HG03135 (cell line): ENCODE measurements around the gene OCEL1.
A peak's percentile ranks its signal among the peaks of the same experiment; 100 is the strongest.
"Not testable (repeated sequence)": the region's sequence is repeated elsewhere in the genome, so short reads cannot be mapped to it uniquely, and the experiment has no call there.

Source experiments
- ATAC-seq: cut with Tn5 transposase; IDR thresholded peaks from one replicate; pipeline ENCODE4 v1.9.1; 2021; ENCODE audit warnings: mild to moderate bottlenecking, moderate library complexity; ENCODE audit not compliant: unreplicated experiment

OCEL1 gene, protein sequence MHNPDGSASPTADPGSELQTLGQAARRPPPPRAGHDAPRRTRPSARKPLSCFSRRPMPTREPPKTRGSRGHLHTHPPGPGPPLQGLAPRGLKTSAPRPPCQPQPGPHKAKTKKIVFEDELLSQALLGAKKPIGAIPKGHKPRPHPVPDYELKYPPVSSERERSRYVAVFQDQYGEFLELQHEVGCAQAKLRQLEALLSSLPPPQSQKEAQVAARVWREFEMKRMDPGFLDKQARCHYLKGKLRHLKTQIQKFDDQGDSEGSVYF

DNA sequence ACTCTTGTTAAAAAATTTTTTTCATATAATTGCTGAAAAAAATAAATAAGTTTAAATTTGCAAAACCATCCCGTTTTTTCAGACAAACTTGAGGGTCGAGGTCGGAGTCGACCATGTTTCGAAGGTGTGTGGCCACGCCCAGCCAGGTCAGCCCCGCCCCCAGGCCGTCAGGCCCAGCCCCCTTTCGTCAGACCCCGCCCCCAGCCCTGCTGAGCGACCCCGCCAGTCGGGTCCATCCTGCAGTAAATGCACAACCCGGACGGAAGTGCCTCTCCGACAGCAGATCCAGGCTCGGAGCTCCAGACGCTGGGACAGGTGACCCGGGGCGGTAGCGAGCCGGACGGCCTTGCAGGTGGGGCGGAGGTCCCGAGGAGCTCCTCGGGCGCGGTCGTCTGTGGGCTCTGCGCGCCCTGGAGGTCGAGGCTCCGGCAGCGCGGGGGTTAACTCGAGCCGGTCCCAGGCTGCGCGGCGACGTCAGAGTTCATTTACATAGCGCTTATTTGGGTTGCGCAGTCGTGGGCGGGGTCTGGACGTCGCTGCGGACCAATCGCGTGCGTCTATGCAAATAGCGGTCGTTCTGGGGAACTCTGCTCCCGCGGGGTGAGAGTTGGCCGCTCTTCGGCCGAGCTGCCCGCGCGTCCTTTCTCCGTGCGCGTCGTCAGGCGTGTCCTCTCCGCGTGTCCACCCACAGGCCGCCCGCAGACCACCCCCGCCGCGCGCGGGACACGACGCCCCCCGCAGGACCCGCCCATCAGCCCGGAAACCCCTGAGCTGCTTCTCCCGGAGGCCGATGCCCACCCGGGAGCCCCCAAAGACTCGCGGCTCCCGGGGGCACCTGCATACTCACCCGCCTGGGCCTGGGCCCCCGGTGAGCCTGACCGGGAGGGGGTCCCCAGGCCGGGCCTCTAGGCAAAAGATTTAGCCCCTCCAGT, at the start of gene OCEL1:
TSS of gene OCEL1 (plus strand) at position 225 of the 932 bp plus-strand sequence. CDS start at position 247, 22 bp downstream.
- peak; percentile 94 for ATAC-seq

DNA sequence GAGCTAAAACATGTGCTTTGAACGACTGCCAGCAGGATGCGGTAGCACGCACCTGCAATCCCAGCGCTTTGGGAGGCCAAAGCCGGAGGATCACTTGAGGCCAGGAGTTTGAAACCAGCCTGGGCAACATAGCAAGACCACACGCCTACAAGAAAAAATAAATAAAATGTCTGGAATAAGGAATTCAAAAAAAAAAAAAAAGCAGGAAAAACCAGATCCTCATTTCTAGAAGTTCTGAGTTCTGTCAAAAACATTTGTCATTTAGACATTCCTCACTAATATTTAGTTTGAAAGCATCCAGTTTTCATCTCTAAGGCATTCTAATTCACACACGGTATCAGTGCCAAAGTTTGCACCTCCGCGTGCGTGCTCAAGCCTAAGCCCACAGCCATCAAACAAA, 47.7 kb upstream of the OCEL1 start:
- no peak for ATAC-seq

DNA sequence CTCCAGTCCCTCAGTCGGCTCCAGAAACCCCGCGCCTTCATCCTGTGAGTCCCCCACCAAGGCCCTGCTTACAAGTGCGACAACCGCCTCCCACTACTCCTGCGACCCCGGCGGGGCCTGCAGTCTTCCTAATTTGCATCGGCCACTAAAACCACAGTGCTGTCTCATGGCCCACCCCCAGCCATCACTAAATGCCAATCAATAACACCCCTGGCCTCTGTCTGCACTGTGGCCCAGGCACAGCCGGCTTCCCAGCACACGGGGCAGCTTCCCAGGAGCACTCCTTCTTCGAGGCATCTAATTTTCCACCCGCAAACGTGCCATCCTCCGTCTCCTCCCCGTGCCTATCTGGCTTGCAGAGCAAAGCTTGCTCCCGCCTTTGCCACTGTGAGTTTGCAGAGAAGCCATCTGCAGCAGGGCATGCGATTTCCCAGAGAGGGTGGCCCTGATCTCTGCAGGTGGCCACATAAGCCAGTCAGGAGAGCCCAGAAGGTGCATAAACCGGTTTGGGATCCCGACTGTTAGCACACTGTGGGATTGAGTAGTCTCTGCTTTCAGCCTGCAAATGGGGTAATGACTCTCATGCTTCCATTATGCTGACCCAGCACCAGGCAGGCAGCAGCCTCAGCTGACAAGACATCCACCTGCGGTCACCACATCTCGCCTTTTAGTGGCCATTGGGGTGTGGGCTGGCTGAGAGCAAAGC, 44.9 kb upstream of the OCEL1 start:
- no peak for ATAC-seq

DNA sequence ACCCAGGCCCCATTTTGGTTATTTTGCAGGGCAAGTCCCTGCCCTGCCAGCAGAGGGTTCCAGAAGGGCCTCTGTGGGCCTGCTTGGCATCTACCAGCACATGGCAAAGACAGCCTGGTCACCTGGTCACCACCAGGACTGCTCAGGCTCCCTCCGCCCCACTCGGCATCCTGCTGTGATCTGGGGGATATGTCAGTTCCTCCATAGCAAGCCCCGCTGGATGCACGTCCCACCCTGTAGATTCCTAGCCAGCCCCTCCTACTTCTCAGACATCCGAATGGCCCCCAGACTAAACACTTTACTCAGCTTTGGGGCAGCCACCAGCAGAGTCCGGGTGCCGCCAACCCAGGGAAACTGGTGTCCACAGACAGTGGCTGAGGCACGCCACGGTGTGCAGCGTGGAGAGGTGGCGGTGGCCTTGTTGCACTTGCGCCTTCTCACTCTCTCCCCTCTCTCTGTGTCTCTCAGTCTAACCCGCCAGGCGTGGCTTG, 42.7 kb upstream of the OCEL1 start:
- ATAC-seq, result no peak

- ATAC-seq, result no peak
Measured at GRCh38 chr19:17183858-17184321, 42.1 kb upstream of the OCEL1 start.

- ATAC-seq, result no peak
Measured at GRCh38 chr19:17184371-17184841, 41.6 kb upstream of the OCEL1 start.

- ATAC-seq, result no peak
Measured at GRCh38 chr19:17185590-17185989, 40.4 kb upstream of the OCEL1 start.

GRCh38 chr19:17191736-17192135, 34.3 kb upstream of the OCEL1 start:
- not testable (repeated sequence) for ATAC-seq

DNA sequence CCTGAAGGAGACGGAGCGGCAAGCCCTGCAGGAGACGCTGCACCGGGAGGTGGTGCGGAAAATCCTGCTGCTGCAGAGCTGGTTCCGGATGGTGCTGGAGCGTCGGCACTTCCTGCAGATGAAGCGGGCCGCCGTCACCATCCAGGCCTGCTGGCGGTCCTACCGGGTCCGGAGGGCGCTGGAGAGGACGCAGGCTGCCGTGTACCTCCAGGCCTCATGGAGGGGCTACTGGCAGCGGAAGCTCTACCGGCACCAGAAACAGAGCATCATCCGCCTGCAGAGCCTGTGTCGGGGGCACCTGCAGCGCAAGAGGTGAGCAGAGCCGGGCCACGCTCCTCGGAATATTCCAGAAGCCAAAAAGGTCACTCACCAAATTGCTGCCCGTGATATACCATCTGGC, 33.3 kb upstream of the OCEL1 start:
- no peak for ATAC-seq

DNA sequence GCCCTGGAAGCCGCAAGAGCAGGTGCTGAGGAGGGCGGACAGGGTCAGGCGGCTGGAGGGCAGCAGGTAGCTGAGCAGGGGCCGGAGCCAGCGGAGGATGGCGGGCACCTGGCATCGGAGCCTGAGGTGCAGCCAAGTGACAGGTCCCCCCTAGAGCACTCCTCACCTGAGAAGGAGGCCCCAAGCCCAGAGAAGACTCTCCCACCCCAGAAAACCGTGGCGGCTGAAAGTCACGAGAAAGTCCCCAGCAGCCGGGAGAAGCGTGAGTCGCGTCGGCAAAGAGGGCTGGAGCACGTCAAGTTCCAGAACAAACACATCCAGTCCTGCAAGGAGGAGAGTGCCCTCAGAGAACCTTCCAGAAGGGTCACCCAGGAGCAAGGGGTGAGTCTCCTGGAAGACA, 31.4 kb upstream of the OCEL1 start:
- ATAC-seq, result no peak

- ATAC-seq, result no peak
Measured at GRCh38 chr19:17195106-17195505, 30.9 kb upstream of the OCEL1 start.

GRCh38 chr19:17196610-17197009, 29.4 kb upstream of the OCEL1 start:
- ATAC-seq, result no peak

DNA sequence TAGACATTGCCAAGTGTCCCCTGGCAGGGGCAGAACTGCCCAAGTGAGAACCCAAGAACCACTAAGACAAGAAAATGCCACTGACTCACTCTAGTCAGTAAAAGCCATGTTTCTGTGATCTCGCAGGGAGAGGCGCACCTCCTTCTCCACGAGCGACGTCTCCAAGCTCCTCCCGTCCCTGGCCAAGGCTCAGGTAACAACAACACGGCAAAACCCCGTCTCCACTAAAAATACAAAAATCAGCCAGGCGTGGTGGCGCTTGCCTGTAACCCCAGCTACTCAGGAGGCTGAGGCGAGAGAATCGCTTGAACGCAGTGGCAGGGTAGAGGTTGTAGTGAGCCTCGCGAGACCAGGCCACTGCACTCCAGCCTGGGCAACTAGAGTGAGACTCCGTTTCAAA, 28.4 kb upstream of the OCEL1 start:
- no peak for ATAC-seq

- no peak for ATAC-seq
Measured at GRCh38 chr19:17200408-17201079, 25.5 kb upstream of the OCEL1 start.

- ATAC-seq, result no peak
Measured at GRCh38 chr19:17202249-17202648, 23.8 kb upstream of the OCEL1 start.

GRCh38 chr19:17202713-17203112, 23.3 kb upstream of the OCEL1 start:
- ATAC-seq, result no peak

DNA sequence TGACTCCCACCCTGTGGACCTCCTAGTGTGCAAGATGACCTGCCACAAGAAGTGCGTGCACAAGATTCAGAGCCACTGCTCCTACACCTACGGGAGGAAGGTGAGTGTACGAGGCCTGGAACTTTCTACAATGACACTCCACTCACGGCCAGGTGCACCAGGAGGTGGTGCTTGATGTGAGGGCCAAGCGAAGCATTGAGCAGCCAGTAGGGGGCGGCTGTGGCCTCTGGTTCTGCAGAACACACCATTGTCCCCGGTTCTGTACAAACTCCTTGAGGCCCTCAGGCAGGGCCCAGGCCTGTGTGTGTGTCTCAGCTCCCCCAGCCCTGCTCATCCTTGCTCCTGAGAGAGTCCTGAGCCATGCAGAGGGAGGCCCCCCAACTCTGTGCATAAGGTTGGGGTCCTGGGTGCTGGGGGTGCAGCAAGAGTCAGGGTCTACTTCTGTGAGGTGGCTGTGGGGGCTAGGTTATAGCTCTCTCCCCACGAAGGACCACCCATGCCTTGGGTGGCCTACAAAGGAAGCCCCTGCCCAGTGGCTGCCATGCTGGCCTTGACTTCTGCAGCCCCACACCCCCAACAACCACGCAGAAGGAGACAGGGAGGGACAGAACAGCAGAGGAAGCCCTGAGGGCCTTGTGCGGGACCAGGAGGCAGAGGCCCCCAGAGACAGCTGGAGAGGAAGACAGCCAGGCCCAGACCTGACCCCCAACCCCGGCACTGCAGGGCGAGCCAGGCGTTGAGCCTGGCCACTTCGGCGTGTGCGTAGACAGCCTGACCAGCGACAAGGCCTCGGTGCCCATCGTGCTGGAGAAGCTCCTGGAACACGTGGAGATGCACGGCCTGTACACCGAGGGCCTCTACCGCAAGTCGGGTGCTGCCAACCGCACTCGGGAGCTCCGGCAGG, 20.5 kb upstream of the OCEL1 start:
- ATAC-seq, result no peak

DNA sequence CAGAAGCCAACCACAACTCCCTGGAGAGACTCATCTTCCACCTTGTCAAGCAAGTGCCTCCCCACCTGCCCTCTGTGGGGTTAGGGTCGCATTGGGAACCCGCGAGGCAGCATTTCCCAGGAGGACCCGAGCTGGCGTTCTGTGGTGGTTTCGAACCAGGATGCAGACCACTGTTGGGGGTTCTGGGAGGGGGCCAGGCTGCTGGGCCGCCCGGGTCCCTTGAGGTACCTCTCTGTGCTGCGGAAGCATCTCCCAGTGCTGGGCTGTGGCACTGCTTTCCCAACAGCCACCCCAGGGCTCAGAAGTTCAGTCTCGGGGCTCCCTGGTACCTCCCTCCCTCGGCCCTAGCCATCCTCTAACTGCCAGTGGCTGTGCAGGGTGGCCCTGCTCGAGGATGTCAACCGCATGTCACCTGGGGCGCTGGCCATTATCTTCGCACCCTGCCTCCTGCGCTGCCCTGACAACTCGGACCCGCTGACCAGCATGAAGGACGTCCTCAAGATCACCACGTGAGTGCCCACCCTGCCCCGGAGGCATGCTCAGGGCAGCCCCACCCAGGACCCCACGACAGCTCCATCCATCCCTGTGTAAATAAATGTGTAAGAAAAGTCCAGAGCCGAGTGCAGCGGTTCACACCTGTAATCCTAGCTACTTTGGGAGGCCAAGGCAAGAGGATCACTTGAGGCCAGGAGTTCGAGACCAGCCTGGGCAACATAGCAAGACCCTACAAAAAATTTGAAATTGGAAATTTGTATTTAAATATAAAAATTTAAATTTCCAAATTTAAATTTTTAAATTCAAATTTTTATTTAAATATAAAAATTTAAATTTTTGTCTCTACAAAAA, 19.1 kb upstream of the OCEL1 start:
- no peak for ATAC-seq
